ENCODE measurements around the gene RABEPK. TPM values are rescaled to one million over a fixed set of nuclear protein-coding genes. Genes with fewer than 3 reads are reported as not detected.

RABEPK gene
- total RNA-seq, 1 experiment from 2014 or later = 43.6 TPM

DNA sequence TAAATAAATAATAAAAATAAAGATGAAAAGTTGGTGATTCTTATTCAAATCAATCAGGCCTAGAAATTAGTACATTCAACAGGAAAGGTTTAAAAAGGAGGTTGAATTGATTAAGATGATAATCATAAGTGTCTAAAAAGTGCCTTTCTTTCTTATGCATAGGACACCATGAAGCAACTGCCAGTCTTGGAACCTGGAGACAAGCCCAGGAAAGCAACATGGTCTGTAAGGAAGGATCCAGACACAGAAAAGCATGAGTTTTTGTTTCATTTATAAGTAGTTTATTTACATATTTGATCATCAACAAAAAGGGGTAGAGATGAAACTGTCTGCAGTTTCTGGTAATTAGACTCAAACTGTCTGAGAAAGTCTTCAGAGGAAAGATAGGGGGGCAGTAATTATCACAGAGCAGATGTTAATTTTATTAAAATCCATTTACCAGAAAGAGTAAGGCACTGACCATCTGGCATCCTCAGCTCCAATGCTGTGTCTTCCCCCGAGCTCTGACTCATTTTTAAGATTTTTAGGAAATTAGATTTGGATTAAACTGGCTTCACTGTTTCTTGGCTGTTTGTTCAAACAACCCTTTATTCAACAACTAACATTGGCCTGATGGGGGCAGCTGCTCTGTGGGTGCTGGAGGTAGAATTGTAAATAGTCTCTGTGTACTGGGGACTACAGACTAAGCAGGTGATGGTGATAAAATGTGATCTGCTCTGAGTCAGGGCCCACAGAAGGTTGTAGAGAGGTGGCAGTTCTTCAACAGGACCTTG is 2.7 kb downstream of the RABEPK start:
- H3K27ac ChIP-seq (ENCODE audit: low read depth, low read length, poor library complexity, severe bottlenecking) = no peak overlapping the region
- H3K9me3 ChIP-seq (ENCODE audit: low read depth, low read length, poor library complexity, severe bottlenecking) = no peaks in the 10 kb centered on the region
- peaks cover 4% of the 10 kb centered on the region for H3K4me1 ChIP-seq (ENCODE audit: insufficient read depth, low read length, poor library complexity, severe bottlenecking)
- H3K27me3 ChIP-seq (replicated peaks; ENCODE audit: insufficient read depth, low read depth, low read length, poor library complexity) = no peaks in the 10 kb centered on the region
- CTCF ChIA-PET = no interaction called here
- H3K4me3 ChIP-seq (ENCODE audit: low read depth, low read length, poor library complexity, severe bottlenecking) = no peak overlapping the region
- BruUV-seq (replicated peaks) = no TSS peak
- POLR2A ChIA-PET (ENCODE audit: low non-redundant PET) = no interaction called here
- peak; percentile 26 for DNase-seq (ENCODE audit: low spot score)
- peaks cover 10% of the 10 kb centered on the region for H3K36me3 ChIP-seq (ENCODE audit: insufficient read depth, low read length, poor library complexity, severe bottlenecking)
- no peak for TF ChIP-seq EZH2 (IDR thresholded peaks at IDR 0.05; ENCODE audit: borderline replicate concordance, low read depth, low read length, poor library complexity, severe bottlenecking)
- TF ChIP-seq, protein P1, sequence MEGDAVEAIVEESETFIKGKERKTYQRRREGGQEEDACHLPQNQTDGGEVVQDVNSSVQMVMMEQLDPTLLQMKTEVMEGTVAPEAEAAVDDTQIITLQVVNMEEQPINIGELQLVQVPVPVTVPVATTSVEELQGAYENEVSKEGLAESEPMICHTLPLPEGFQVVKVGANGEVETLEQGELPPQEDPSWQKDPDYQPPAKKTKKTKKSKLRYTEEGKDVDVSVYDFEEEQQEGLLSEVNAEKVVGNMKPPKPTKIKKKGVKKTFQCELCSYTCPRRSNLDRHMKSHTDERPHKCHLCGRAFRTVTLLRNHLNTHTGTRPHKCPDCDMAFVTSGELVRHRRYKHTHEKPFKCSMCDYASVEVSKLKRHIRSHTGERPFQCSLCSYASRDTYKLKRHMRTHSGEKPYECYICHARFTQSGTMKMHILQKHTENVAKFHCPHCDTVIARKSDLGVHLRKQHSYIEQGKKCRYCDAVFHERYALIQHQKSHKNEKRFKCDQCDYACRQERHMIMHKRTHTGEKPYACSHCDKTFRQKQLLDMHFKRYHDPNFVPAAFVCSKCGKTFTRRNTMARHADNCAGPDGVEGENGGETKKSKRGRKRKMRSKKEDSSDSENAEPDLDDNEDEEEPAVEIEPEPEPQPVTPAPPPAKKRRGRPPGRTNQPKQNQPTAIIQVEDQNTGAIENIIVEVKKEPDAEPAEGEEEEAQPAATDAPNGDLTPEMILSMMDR (conservative IDR thresholded peaks at IDR 0.05; ENCODE audit: low read depth, low read length) = no peak
- intact Hi-C loops (cut with micrococcal nuclease; ENCODE audit: unreplicated experiment) = no loop called here

DNA sequence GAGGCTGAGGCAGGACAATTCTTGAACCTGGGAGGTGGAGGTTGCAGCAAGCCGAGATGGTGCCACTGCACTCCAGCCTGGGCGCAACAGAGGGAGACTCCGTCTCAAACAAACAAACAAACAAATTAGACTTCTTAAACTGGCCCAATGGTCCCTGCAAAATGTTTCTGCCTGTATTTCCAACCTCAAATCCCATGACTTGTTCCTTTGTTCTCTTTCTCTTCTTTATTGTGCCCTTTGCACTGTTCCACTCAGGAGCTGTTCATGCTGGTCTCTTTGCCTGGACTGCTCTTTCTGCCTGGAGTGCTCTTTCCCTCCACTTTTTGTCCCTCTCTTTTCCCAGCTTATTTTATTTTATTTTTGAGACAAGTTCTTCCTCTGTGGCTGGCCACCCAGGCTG is 4.1 kb downstream of the RABEPK start:
- CTCF ChIA-PET = no interaction called here
- no TSS peak for BruUV-seq (replicated peaks)

DNA sequence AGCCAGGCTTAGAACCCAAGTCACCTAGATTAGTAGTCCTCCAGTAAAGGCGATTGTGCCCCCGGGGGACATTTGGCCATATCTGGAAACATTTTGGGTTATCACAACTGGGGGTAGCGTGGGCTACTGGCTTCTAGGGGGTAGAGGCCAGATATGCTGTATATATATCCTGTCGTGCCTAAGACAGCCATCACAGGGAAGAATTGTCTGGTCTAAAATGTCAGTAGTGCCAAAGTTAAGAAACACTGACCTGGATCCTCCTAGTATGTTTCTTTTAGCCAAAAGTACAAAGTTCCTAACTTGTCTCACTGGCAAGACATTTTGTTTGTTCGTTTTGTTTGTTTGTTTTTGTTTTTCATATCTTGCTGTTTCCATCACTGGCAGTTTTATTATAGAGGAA is 13.8 kb downstream of the RABEPK start:
- no peak for TF ChIP-seq EZH2 (IDR thresholded peaks at IDR 0.05; ENCODE audit: borderline replicate concordance, low read depth, low read length, poor library complexity, severe bottlenecking)
- TF ChIP-seq, protein P1 (conservative IDR thresholded peaks at IDR 0.05; ENCODE audit: low read depth, low read length) = no peak
- DNase-seq (ENCODE audit: low spot score) = no peak
- H3K27ac ChIP-seq (ENCODE audit: low read depth, low read length, poor library complexity, severe bottlenecking) = no peak overlapping the region
- intact Hi-C loops (cut with micrococcal nuclease; ENCODE audit: unreplicated experiment) = no loop called here
- H3K9me3 ChIP-seq (ENCODE audit: low read depth, low read length, poor library complexity, severe bottlenecking) = no peaks in the 10 kb centered on the region
- H3K36me3 ChIP-seq (ENCODE audit: insufficient read depth, low read length, poor library complexity, severe bottlenecking) = peaks cover 27% of the 10 kb centered on the region
- no peak overlapping the region for H3K4me3 ChIP-seq (ENCODE audit: low read depth, low read length, poor library complexity, severe bottlenecking)
- no peaks in the 10 kb centered on the region for H3K27me3 ChIP-seq (replicated peaks; ENCODE audit: insufficient read depth, low read depth, low read length, poor library complexity)
- no peaks in the 10 kb centered on the region for H3K4me1 ChIP-seq (ENCODE audit: insufficient read depth, low read length, poor library complexity, severe bottlenecking)
- no TSS peak for BruUV-seq (replicated peaks)
- ChIA-PET POLR2A (ENCODE audit: low non-redundant PET) (no interaction called here), CTCF (interaction anchor here (1.0 kb wide), 1 partner anchor 14 kb away, joined by 10 read pairs; no protein-coding TSS in a partner anchor)

More for the DNA sequence above, 4.1 kb downstream of the RABEPK start:
- intact Hi-C loops (cut with micrococcal nuclease; ENCODE audit: unreplicated experiment) = no loop called here
- POLR2A ChIA-PET (ENCODE audit: low non-redundant PET) = no interaction called here
- Histone ChIP-seq H3K36me3 (ENCODE audit: insufficient read depth, low read length, poor library complexity, severe bottlenecking) (peaks cover 12% of the 10 kb centered on the region), H3K27ac (ENCODE audit: low read depth, low read length, poor library complexity, severe bottlenecking) (no peak overlapping the region), H3K4me3 (ENCODE audit: low read depth, low read length, poor library complexity, severe bottlenecking) (no peak overlapping the region), H3K9me3 (ENCODE audit: low read depth, low read length, poor library complexity, severe bottlenecking) (no peaks in the 10 kb centered on the region), H3K27me3 (replicated peaks; ENCODE audit: insufficient read depth, low read depth, low read length, poor library complexity) (no peaks in the 10 kb centered on the region), H3K4me1 (ENCODE audit: insufficient read depth, low read length, poor library complexity, severe bottlenecking) (peaks cover 4% of the 10 kb centered on the region)
- TF ChIP-seq EZH2 (IDR thresholded peaks at IDR 0.05; ENCODE audit: borderline replicate concordance, low read depth, low read length, poor library complexity, severe bottlenecking) = no peak
- TF ChIP-seq, protein P1 (conservative IDR thresholded peaks at IDR 0.05; ENCODE audit: low read depth, low read length) = no peak
- no peak for DNase-seq (ENCODE audit: low spot score)

All from A673 (cell line).